ENCODE measurements around the gene STARD5.

The STARD5 gene

GRCh38 chr15:81271761-81272644 is 51.9 kb downstream of the STARD5 start:
- no peak for DNase-seq

- peak; percentile 87 for DNase-seq
Observed at GRCh38 chr15:81270781-81271491, 53.0 kb downstream of the STARD5 start.

GRCh38 chr15:81270188-81270587 is 53.8 kb downstream of the STARD5 start:
- no peak for DNase-seq

- DNase-seq, result no peak
Observed at GRCh38 chr15:81268881-81269601, 54.9 kb downstream of the STARD5 start.

- DNase-seq, result no peak
Observed at GRCh38 chr15:81268340-81268739, 55.6 kb downstream of the STARD5 start.

GRCh38 chr15:81265944-81266775 is 57.8 kb downstream of the STARD5 start:
- peak; percentile 75 for DNase-seq

GRCh38 chr15:81265256-81265943 is 58.5 kb downstream of the STARD5 start:
- no peak for DNase-seq

- DNase-seq, result no peak
Observed at GRCh38 chr15:81264072-81264857, 59.7 kb downstream of the STARD5 start.

- no peak for DNase-seq
Observed at GRCh38 chr15:81263477-81263876, 60.5 kb downstream of the STARD5 start.

GRCh38 chr15:81261172-81261811 is 62.6 kb downstream of the STARD5 start:
- DNase-seq, result no peak

GRCh38 chr15:81259760-81260298 is 64.1 kb downstream of the STARD5 start:
- DNase-seq, result no peak
